ENCODE measurements around the gene IQSEC1. TPM values are rescaled to one million over a fixed set of nuclear protein-coding genes. Genes with fewer than 3 reads are reported as not detected.
"Not testable (repeated sequence)": the region's sequence is repeated elsewhere in the genome, so short reads cannot be mapped to it uniquely, and the experiment has no call there.

IQSEC1 gene
- total RNA-seq, 2 donors from 2014 or later, result 38.0 to 62.9 TPM

DNA sequence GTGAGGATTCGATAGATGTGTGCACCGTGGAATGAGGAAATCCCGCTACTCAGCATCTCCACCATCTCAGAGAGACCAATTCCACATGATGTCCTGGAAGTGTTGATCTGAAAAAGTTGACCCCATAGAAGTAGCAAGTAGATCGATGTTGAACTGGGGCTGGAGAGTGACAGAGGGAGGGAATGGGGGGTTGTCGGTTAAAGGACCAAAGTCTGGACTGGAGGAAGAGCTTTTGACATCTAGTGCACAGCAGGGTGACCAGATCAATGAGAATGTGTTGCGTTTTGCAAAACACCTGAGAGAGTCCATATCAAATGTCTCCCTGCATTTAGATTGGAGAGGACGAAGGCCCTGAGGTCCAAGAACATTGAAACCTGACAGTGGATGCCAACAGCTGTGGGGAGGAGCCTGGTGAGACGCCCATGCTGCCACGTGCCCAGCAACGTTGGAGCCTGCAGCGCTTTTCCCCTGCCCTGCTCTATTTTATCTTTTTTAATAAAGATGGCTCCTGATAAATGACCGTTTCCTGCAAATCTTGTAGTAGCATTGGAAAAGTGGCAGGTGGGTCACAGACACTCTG lies 201.7 kb downstream of the IQSEC1 start:
- Mint-ChIP-seq H3K9me3 (no peaks in the 10 kb centered on the region), H3K36me3 (ENCODE audit: low read depth) (no peaks in the 10 kb centered on the region), H3K27ac (no peak overlapping the region), H3K4me1 (peaks cover 8% of the 10 kb centered on the region), H3K27me3 (peaks cover 13% of the 10 kb centered on the region), H3K4me3 (no peak overlapping the region)
- no peak for ATAC-seq (replicated peaks)

GRCh38 chr3:12870942-12871341 lies 202.3 kb downstream of the IQSEC1 start:
- ATAC-seq (replicated peaks), result no peak

DNA sequence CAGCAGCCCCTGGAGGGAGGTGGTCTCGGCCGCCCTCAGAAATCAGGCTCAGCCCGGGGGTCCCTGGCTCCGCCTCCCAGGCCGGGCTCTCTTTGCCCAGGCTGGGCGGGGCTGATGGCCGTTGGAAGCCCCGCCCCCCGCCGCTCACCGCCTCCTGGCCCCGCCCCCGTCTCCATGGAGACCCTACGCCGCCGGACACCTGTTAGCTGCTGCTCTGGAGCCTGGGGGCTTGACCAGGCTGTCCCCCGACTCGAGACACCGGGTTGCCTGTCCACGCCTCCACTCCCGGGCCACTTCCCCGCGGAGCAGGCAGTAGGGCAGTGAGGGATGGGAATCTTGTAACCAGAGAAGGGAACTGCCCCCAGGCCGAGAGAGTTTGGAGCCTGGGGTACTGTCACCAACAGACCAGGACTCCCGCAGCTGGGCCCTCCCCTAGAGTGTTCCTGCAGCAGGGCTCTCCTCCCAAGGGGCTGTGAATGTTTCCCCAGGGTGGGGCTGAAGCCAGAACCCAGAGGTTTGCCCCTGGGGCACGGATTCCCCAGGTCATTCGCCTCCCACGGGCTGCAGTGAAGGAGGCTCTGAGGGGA lies 204.1 kb downstream of the IQSEC1 start:
- peaks cover 5% of the 10 kb centered on the region for H3K9me3 Mint-ChIP-seq
- peaks cover 8% of the 10 kb centered on the region for H3K4me1 Mint-ChIP-seq
- no peak overlapping the region for H3K27ac Mint-ChIP-seq
- H3K27me3 Mint-ChIP-seq, result peaks cover 7% of the 10 kb centered on the region
- peak; percentile 46 for ATAC-seq (replicated peaks)
- H3K4me3 Mint-ChIP-seq, result peak overlapping the region; percentile 87
- H3K36me3 Mint-ChIP-seq (ENCODE audit: low read depth), result no peaks in the 10 kb centered on the region

More at GRCh38 chr3:12870942-12871341, 202.3 kb downstream of the IQSEC1 start:
- peaks cover 8% of the 10 kb centered on the region for H3K4me1 Mint-ChIP-seq
- peaks cover 13% of the 10 kb centered on the region for H3K27me3 Mint-ChIP-seq
- H3K4me3 Mint-ChIP-seq, result no peak overlapping the region
- no peaks in the 10 kb centered on the region for H3K36me3 Mint-ChIP-seq (ENCODE audit: low read depth)
- no peaks in the 10 kb centered on the region for H3K9me3 Mint-ChIP-seq
- H3K27ac Mint-ChIP-seq, result no peak overlapping the region

DNA sequence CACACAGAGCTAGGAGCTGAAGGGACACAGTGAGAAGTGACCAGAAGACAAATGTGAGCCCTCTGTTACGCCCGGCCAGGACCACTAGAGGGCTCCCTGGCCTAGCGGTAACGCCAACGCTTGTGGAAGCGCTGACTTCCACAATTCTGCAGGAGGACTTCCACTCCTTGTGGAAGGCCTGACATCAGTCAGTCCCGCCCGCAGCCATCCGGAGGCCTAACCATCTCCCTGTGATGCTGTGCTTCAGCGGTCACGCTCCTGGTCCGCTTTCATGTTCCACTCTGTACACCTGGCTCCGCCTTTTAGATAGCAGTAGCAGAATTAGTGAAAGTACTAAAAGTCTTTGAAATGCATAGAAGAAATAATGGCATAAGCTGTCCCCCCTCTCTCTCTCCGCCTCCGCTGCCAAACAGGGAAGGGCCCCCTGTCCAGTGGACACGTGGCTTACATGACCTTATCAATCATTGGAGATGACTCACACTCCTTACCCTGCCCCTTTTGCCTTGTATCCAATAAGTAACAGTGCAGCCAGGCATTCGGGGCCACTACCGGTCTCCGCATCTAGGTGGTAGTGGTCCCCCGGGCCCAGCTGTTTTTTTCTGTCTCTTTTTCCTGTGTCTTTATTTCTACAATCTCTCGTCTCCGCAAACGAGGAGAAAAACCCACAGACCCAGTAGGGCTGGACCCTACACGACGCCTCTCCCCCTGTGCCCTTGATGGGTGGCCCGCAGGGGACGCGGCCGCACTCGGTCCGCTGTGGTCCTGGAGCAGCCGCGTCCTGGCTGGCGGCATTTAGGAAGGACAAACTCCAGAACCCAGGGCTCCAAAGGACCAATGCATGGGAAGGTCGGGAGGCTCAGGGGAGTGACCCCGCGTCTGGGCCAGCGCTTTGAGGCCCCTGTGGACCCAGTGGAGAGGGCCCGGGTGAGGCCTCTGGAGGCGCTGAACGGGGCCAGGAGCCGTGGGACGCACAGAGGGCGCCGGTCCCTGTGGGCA lies 204.9 kb downstream of the IQSEC1 start:
- H3K4me3 Mint-ChIP-seq, result peak overlapping the region; percentile 87
- peaks cover 5% of the 10 kb centered on the region for H3K9me3 Mint-ChIP-seq
- H3K27me3 Mint-ChIP-seq, result peaks cover 7% of the 10 kb centered on the region
- H3K36me3 Mint-ChIP-seq (ENCODE audit: low read depth), result no peaks in the 10 kb centered on the region
- H3K4me1 Mint-ChIP-seq, result peaks cover 8% of the 10 kb centered on the region
- peak overlapping the region; percentile 48 for H3K27ac Mint-ChIP-seq
- ATAC-seq (replicated peaks), result peak; percentile 86

DNA sequence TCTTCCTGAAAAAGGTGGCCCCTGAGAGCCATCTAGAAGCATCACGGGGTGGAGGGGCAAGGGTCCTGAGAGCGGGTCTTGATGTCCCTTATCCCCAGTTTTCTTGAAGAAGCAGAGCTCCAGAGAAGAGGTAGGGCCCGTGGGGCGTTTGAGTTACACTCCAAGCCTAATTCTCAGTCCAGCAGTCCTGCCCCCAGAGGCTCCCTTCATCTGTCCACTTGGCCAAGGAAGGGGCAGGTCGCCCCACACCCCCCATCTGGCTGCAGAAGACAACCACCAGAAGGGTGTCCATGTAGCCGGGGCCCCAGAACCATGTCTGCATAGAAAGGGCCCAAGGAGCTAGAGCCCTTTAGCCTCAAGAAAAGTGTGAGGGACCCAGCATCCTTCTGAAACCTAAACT lies 206.4 kb downstream of the IQSEC1 start:
- Mint-ChIP-seq H3K27me3 (peaks cover 7% of the 10 kb centered on the region), H3K36me3 (ENCODE audit: low read depth) (no peaks in the 10 kb centered on the region), H3K4me1 (peaks cover 8% of the 10 kb centered on the region), H3K27ac (no peak overlapping the region), H3K4me3 (no peak overlapping the region), H3K9me3 (peaks cover 5% of the 10 kb centered on the region)
- ATAC-seq (replicated peaks), result no peak

DNA sequence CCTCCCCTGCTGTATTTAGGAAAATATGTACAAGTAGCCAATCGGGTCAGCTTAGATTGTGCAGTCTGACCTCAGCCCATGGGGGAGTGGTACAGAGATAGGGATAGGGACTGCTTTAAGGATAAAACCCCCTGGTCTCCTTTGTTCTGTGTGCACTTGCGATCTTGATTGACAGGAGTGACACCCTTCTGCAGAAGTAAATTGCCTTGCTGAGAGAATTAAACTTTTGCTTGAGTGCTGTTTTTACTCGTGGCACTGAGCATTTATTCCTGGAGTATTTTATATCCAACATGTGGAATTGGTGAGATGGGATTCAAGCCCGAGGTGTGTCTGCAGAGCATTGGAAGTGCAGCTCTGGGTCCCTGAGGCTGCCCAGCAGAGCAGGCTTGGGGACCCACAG lies 208.0 kb downstream of the IQSEC1 start:
- peaks cover 5% of the 10 kb centered on the region for H3K9me3 Mint-ChIP-seq
- no peak overlapping the region for H3K4me3 Mint-ChIP-seq
- ATAC-seq (replicated peaks), result no peak
- no peak overlapping the region for H3K27ac Mint-ChIP-seq
- peaks cover 7% of the 10 kb centered on the region for H3K27me3 Mint-ChIP-seq
- peaks cover 8% of the 10 kb centered on the region for H3K4me1 Mint-ChIP-seq
- H3K36me3 Mint-ChIP-seq (ENCODE audit: low read depth), result no peaks in the 10 kb centered on the region

DNA sequence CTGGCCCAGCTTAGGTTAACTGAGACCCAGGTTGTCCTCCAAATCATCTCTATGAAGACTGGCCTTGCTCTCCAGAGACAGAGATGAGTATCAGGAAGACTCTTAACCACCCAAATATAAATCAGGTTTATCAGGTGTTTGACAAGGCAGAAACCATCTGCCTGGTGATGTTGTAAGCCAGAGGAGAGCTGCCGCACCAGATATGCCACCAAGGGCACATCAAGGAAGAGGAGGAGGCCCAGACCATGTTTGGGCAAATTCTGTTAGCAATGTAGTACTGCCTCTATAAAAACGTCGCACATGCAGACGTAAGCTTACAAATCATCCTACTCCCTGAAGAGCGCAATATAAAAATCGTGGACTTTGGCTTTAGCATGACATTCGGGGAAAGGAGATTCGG lies 210.8 kb downstream of the IQSEC1 start:
- no peak for ATAC-seq (replicated peaks)
- Mint-ChIP-seq H3K36me3 (ENCODE audit: low read depth) (no peaks in the 10 kb centered on the region), H3K27ac (no peak overlapping the region), H3K27me3 (peaks cover 4% of the 10 kb centered on the region), H3K9me3 (peaks cover 5% of the 10 kb centered on the region), H3K4me3 (no peak overlapping the region), H3K4me1 (no peaks in the 10 kb centered on the region)

GRCh38 chr3:12861611-12862010 lies 211.6 kb downstream of the IQSEC1 start:
- Mint-ChIP-seq H3K9me3 (peaks cover 5% of the 10 kb centered on the region), H3K4me1 (no peaks in the 10 kb centered on the region), H3K4me3 (no peak overlapping the region), H3K36me3 (ENCODE audit: low read depth) (no peaks in the 10 kb centered on the region), H3K27ac (no peak overlapping the region), H3K27me3 (peaks cover 4% of the 10 kb centered on the region)
- ATAC-seq (replicated peaks), result no peak

- H3K9me3 Mint-ChIP-seq, result peaks cover under 1% of the 10 kb centered on the region
- H3K27ac Mint-ChIP-seq, result no peak overlapping the region
- no peaks in the 10 kb centered on the region for H3K27me3 Mint-ChIP-seq
- no peak overlapping the region for H3K4me3 Mint-ChIP-seq
- H3K36me3 Mint-ChIP-seq (ENCODE audit: low read depth), result no peaks in the 10 kb centered on the region
- ATAC-seq (replicated peaks), result no peak
- no peaks in the 10 kb centered on the region for H3K4me1 Mint-ChIP-seq
Observed at GRCh38 chr3:12859840-12860239, 213.4 kb downstream of the IQSEC1 start.

GRCh38 chr3:12856626-12857025 lies 216.6 kb downstream of the IQSEC1 start:
- no peak overlapping the region for H3K27ac Mint-ChIP-seq
- no peak overlapping the region for H3K4me3 Mint-ChIP-seq
- H3K36me3 Mint-ChIP-seq (ENCODE audit: low read depth), result no peaks in the 10 kb centered on the region
- H3K4me1 Mint-ChIP-seq, result no peaks in the 10 kb centered on the region
- no peak for ATAC-seq (replicated peaks)
- H3K9me3 Mint-ChIP-seq, result no peaks in the 10 kb centered on the region
- peaks cover 3% of the 10 kb centered on the region for H3K27me3 Mint-ChIP-seq

DNA sequence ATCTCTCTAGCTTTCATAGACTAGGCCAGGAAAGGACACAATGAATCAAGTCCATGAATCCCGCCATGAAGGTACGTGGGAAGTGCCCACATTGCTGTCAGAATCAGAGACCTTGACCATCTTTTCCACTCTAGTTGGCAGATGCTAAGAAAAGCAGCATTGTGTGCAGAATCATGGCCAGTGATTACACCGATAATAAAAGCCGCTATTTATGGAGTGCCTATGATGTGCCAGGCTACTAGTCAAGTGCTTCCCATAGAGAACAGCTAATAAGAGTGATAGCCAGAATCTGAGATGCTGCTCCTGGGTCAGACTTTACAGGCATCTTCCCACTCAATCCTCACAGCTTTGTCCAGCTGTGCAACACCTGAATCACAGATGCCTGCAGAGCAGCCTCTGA lies 218.7 kb downstream of the IQSEC1 start:
- Mint-ChIP-seq H3K4me3 (no peak overlapping the region), H3K27me3 (peaks cover 7% of the 10 kb centered on the region)

DNA sequence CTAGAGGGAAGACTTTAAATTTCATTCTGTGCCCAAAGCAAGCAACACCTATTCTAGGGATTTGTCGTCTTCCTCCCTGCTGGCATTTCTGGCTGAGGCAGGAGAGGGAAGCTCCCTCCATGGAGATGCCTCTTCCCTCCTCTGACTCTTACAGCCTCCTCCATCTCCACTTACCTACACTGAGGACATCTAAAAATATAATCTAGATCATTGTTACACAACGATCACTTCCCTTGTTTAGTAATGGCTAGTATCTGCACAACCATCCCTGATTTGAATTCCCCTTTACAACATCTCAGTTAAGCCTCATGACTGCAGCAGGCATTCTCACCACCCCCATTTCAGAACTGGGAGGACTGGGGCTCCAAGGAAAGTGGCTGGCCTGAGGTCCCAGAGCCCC lies 219.4 kb downstream of the IQSEC1 start:
- H3K9me3 Mint-ChIP-seq; ATAC-seq (replicated peaks); H3K4me3 Mint-ChIP-seq; H3K4me1 Mint-ChIP-seq; H3K36me3 Mint-ChIP-seq (ENCODE audit: low read depth); H3K27ac Mint-ChIP-seq; H3K27me3 Mint-ChIP-seq: not testable (repeated sequence)

More for the DNA sequence above, 218.7 kb downstream of the IQSEC1 start:
- no peaks in the 10 kb centered on the region for H3K9me3 Mint-ChIP-seq
- no peak for ATAC-seq (replicated peaks)
- H3K36me3 Mint-ChIP-seq (ENCODE audit: low read depth), result no peaks in the 10 kb centered on the region
- no peak overlapping the region for H3K27ac Mint-ChIP-seq
- H3K4me1 Mint-ChIP-seq, result no peaks in the 10 kb centered on the region

- H3K36me3 Mint-ChIP-seq (ENCODE audit: low read depth), result no peaks in the 10 kb centered on the region
- no peaks in the 10 kb centered on the region for H3K4me1 Mint-ChIP-seq
- ATAC-seq (replicated peaks), result no peak
- no peak overlapping the region for H3K27ac Mint-ChIP-seq
- H3K27me3 Mint-ChIP-seq, result peaks cover 7% of the 10 kb centered on the region
- H3K4me3 Mint-ChIP-seq, result no peak overlapping the region
- no peaks in the 10 kb centered on the region for H3K9me3 Mint-ChIP-seq
Observed at GRCh38 chr3:12852201-12852600, 221.0 kb downstream of the IQSEC1 start.
